GM19324 (cell line): ENCODE measurements around the gene UBE2O.
A peak's percentile ranks its signal among the peaks of the same experiment; 100 is the strongest.

Experiments
- ATAC-seq: cut with Tn5 transposase; IDR thresholded peaks from one replicate; pipeline ENCODE4 v1.9.1; 2021; ENCODE audit warnings: mild to moderate bottlenecking, moderate library complexity; ENCODE audit not compliant: unreplicated experiment, low FRiP score

The UBE2O gene

DNA sequence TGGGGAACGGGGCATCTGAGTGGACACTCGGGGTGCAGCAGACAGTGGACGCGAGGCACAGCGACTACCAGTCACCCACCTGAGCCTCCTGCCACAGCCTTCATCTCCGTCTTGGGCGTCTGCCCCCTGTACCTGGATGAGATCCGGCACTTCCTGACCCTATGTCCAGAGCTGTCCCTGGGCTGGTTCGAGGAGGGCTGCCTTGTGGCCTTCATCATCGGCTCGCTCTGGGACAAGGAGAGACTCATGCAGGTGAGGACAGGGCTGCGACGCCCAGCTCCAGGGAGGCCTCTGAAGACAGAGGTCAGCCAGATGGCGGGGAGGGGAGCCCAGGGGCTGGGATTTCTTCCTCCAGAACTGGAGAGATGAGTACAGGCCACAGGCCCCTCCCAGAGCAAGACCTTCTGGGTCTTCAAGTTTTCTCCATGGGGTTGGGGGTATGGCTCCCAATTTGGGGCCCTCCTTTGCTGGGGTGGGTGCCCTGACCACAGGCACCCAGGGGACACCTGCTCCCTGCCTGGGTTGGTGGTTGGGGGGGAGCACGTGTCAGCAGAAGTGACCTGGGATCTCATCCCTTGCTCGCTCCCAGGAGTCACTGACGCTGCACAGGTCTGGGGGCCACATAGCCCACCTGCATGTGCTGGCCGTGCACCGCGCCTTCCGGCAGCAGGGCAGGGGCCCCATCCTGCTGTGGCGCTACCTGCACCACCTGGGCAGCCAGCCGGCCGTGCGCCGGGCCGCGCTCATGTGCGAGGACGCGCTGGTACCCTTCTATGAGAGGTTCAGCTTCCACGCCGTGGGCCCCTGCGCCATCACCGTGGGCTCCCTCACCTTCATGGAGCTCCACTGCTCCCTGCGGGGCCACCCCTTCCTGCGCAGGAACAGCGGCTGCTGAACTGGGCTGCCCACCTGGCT lies 16.4 kb upstream of the UBE2O start:
- ATAC-seq: no peak

DNA sequence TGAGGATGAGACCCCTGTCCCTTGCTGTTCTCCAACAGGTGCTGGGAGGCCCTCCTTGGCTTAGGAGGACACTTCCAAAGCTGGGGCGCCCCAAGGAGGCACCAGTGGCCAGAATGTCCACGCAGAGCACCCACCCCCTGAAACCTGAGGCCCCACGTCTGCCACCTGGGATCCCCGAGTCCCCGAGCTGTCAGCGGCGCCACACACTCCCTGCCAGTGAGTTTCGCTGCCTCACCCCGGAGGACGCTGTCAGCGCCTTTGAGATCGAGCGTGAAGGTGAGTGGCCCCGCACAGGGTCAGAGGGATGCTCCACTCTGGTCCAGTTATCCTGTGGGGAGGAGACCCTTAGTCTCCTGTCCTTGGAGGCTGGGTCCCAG lies 15.7 kb upstream of the UBE2O start:
- ATAC-seq: no peak

DNA sequence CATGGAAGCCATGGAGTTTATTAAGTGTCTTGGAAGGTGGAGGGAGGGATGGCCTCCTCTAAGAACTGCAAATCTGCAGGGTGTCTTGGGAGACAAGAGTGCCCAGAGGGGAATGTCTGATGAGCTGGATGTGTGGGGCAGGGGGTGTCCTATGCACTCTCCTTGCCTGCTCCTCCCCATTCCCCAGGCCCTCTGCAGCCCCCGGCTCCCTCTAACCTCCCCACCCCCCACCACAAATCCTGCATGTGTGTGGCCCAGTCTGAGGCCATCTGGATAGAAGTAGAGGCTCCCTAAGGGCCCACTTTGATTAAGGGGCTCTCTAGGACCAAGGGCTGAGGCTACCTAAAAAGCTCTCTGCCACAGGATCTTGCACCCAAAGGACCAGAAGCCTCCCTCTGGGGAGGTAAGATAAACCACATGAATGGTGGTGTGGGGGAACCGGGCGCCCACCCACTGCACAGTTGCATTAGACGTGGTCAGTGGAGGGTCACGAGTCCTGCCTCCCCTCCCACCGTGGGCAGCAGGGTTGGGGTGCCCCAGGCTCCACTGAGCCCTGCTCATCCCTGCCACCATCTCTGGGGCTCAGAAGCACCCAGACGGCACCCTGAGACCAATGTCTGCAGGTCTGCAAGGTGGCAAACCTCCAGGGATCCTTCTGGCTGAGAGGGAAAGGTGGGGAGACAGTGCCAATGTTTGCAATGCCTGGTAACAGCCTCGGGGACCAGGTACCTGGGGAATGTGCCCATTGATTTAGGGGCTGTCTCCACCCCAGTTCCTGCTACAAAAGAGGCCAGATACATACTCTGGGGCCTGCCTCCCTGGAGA lies 15.1 kb upstream of the UBE2O start:
- no peak for ATAC-seq

DNA sequence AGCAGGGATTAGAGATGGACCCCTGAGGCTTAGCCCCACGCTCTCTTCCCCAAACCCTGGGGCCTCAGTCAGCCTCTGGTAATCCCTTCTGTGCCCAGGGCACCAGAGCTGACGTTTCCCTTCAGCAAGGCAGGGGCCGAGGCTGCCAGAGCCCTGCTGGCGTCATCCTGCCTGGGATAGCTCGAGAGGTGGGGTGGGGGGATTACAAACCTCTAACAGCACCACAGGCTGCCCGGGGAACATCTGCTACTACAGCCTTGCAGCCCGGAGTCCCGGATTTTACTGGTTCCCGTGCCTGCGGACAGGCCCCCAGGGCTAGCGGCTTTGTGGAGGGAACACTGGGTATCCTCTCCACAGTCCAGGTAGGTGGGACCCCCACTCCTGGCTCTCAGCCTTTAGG lies 14.4 kb upstream of the UBE2O start, which contains the start of gene AANAT:
AANAT (plus strand) TSS at position 238 of the 400 bp plus-strand sequence. CDS start 1,144 bp downstream, outside the sequence.
- ATAC-seq: no peak

DNA sequence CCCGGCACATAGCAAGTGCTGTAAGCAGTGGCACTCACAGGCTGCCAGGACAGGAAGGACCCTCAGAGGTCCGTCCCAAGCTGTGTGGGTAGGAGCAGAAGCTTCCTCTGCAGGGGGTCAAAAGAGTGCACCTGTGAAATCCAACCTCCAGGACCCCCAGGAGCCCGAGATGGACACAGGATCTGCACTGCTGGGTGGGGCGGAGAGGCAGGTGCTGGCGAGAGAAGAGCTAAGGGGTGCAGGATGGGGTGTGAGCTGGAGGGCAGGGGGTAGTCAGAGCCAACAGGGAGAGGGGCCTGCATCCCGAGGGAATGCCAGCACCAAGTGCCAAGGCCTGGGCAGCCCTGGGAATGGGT lies 13.8 kb upstream of the UBE2O start:
- no peak for ATAC-seq

DNA sequence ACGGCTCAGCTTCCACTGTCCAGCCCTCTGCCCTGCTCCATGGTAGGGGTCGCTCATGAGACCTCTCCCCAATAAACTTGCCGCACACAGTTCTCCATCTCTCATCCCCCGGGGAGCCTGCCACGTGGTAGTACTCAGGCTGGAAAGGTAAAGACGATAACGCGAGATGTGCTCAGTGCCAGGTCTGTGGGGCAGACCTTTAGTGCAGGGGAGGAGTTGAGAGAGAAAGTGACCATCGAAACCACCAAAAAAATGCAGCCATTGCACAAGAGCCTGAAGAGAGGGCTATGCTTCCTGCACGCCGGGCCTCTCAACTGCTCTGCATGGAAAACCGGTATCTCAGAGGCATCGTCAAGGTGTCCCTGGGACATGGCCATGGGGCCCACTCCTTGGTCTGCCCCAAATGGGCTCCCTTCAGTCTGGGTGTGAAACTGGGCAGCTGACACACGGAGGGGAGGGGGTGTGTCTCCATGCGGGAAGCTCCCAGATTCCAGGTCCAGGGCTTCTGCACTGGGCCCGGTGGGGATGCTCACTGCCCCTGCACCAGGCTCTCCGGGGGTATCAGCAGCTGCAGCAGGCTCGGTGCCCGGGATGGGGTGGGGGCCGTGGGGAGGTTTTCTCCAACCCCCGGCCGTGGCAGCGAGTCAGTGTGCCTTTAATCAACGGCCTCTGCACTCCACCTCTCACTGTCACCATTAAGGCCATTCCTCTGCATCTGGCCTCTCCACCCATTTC lies 9.8 kb upstream of the UBE2O start:
- ATAC-seq: no peak

DNA sequence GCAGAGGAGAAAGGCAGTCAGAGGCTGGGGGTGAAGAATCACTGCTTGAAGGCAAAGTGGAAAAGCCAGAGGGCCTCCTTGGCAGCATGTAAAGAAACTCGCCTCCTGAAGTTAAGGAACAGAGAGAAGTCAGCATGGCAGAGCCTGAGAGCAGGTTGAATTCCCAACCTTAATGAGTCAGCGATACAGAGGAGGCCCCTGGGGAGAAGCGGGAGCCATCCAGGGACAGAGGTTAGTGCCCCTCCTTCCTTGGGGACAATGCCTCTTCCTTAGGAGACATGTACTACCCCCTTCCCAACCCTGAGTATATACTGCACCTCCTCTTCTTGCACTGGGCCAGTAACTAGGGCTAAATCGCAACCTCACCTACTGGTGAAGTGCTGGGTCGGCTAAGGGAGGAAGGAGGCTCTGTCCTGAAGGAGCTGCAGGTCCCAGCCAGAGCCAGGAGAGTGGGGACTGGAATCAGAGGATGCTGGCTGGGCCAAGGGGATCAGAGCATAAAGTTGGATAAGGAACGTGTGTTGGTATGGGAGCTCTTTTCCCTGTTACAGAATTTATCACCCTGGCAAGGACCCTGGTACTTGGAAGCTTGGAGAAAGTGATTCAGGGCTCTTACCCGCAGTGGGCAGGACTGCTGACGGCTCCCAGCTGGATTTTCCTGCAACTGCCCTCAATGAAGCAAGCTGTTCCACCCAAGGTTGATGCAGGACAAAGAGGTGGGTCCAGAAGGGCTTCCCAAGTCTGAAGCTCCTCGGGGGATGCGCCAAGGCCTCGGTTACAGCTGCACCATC lies 9.0 kb upstream of the UBE2O start:
- ATAC-seq: no peak

DNA sequence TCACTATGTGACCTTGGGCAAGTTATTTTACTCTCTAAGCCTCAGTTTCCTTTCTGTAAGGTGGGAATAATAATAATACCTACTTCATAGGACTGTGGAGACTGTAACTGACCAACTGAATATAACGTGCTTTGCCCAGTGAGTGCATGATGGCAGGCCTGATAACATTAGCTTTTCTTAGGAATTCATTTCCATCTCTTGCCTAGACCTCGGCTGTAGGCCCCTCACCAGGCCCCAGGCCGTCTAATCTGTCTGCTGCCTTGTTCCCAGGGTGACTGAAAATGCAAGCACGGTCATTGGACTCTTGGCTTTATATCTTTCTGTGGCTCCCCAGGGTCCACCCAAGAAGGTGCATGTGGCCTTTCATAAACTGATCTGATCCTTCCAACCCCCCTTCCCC lies 6.7 kb upstream of the UBE2O start:
- ATAC-seq: no peak

DNA sequence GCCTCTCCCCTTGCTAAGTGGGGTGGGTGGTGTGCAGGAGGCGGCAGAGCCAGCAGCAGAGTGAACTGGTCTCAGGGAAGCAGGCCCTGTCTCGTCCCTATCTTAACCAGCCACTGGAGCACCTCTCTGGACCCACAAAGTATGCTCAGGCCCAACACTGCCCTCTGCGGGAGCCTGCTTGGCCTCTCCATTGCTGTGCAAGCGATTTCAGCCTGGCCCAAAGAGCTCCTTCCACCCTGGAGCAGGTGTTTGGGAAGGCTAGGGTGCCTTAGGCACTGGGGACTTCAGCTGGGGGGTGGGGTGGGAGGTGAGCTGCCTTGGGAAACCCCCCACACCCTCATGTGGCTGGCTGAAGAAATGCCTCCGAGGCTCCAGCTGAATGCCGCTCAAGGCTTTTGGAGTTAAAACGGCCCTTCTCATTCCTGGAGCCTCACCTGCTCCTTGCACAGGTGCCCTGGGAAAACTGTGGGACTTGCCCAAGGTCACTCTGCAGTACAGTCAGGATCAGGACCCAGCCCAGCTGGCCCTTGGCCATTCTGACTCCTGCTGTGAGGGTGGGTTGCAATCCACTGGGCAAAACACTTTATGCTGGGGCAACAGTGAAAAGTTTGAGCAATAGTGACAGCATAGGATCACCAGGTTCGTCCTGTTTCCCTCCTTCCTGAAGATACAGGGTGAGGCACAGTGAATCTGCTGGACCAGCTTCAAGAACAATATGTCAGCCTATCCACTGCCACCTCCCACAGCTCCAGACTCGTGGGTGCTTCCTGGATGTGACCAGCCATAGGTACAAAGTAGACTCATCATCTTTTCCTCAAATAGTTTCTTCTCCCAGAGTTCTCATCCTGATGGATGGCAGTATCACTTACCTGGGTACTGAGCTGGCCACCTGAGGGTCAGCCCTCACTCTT lies 5.9 kb upstream of the UBE2O start:
- no peak for ATAC-seq

DNA sequence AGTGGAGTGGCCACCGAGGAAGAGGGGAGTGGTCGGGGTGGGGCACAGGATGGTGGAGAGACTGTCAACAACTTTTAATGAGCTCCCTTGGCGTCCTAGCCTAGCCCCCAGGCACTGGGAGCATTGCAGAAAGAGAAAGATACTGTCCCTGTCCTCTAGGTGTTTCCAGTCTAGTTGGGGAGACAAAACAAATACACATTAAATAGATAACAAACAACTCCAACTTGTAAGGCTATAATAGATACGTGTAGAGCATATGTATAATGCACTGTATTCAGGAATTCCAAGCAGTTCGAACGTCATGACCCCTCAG lies 435 bp upstream of the UBE2O start:
- no peak for ATAC-seq

DNA sequence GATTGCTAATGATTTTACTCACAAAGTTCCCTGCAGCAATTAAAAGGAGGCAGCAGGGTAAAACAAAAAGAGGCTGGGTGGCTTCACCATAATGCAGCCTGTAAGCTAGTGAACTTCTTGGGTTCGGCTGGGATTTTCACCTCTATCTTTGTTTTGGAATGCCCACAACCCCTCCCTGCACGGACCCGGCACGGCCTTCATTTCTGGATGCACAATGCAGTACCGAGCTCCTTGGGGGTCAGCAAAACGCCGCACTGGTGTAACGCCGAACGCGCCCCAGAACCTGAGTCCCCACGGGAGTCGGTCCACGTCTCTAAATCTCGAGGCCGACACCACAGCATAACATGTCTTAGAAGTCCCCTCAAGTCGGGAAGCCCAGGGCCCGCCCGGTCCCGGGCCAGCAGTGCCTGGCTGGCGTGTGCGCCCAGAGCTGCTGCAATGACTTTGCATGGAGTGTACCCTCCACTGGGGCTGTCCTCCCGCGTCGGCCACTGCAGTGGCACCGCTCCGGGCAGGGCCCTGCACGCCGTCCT lies 759 bp downstream of the UBE2O start:
- peak; percentile 36 for ATAC-seq

DNA sequence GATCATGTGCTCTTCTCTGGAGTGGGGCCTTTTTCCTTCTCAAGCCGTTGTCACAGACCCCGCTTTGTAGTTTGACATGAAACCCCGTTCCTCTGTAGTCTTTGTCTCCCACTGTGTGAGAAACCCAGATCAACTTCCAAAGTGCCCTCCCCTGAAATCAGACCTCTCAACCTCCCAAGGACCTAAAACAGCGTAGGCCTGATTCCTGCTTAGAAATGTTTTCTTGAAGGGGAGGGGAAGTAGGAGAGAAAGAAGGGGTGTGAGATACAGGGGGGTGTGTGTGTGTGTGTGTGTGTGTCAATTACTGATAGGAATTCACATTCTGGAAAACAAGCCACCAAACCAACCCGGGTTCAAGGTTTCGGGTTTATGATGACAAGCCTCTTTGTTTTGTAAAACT lies 1.4 kb downstream of the UBE2O start:
- no peak for ATAC-seq

DNA sequence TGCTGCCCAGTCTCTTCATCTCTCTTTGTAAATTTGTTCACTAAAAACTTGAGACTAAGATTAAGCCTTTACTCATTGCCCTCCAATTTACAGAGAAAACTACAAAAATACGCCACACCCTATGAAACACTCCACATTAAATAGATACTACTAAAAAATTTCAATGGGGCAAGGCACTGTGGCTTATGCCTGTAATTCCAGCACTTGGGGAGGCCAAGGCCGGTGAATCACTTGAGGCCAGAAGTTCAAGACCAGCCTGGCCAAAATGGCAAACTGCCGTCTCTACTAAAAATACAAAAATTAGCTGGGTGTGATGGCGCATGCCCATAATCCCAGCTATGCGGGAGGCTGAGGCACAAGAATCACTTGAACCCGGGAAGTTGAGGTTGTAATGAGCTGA lies 3.8 kb downstream of the UBE2O start:
- no peak for ATAC-seq

DNA sequence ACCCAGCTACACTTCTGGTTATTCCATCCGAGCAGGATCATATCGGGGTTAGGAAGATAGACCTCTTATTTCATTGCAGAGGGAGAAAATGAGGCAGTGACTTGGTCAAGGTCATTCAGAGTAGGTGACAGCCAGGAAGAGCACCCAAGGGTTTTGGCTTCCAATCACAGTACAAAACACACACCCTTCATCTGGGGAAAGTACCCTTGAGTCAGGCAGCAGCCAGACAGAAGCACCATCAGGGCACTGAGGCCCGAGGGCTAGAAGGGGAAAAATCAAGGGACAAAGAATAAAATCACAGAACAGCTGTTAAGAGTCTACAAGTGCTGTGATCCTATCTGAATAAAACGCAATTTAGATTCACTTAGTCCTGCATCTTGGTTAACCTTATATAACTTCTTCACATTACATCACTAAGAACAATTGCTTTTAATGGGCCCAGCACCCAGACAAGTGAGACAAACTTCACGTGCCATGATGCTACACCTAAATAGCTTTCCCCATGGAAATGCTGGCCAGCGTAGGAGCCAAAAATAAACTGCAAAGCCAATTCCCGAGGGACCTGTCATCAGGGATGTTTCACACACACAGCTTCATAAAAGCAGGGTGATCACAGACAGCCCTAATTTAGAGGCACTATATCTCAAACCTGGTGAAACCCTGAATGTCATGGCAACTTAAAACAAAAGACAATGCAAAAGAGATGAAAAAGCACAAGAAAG lies 4.9 kb downstream of the UBE2O start:
- no peak for ATAC-seq

DNA sequence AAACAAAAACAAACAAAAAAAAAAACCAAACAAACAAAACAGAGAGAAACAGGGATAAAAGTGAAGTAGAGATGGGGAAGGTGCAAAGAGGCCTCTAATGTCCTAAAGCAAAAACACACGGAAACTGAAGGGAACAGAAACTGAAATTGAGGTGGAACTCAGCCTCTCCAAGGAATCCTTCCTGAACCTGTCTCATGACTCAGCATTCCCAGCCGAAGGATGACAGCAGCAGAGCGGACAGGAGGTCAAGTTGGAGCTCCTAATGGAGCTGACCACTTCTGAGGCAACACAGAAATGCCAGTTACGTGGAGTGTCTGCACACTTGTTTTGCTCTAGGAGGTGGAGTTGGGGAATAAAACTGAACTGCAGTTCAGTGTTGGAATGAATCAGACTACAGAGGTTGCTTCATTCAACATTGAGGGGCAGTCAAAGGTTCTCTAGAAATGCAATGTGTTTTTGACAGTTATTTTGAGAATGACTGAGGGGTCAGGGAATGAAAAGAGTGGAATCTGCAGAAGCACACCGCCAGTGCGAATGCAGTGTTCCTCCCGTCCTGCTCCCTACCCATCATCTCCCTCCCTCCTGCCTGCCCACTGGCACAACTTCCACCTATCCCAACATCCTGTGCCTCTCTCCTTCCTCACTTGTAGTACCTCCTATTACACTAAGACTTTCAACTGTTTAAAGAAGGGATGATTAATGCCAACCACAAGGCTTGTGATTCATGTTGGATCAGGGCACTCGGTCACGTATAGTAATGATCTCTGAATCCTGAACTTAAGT lies 6.3 kb downstream of the UBE2O start:
- ATAC-seq: no peak

DNA sequence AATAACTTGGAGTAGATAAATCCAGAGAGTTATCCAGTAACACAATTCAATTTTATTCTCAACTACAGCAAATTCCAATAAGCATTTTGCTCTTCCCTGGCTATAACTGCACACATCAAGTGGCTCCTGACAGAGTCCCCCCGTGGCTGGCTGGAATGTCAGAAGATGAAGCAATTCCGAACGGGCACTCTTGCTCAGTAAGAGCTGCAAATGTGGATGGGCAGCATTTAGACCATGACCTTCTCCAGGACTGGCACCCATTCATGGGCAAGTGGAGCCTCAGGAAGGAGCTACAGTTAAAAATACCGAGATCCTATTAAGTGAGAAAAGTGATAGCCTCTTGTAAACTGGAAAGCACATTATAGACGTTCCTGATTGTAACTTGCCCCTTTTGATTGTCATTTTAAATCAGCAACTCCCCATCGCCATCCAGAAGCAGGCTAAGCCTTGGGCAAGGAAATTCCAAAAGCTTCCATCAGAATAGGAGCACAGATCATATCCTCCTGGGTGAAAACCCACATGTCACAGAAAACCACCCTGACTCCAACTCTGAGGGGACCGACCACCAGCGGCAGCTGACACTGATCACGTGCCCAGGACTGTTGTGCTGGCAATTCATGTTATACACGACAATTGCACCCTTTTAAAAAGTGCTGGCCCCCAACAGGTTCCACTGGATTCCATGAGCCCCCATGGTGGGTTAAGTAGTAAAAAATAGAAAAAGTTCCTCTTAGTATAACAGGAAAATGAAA lies 7.1 kb downstream of the UBE2O start:
- ATAC-seq: no peak
